NCI-H2107 (cell line): ENCODE measurements around the gene TRAPPC10.
"Not testable (repeated sequence)": the region's sequence is repeated elsewhere in the genome, so short reads cannot be mapped to it uniquely, and the experiment has no call there.

Experiments used
- DNase-seq: peaks from one replicate; lab custom pipeline; 2025; lab: John Stamatoyannopoulos, UW

The TRAPPC10 gene

DNA sequence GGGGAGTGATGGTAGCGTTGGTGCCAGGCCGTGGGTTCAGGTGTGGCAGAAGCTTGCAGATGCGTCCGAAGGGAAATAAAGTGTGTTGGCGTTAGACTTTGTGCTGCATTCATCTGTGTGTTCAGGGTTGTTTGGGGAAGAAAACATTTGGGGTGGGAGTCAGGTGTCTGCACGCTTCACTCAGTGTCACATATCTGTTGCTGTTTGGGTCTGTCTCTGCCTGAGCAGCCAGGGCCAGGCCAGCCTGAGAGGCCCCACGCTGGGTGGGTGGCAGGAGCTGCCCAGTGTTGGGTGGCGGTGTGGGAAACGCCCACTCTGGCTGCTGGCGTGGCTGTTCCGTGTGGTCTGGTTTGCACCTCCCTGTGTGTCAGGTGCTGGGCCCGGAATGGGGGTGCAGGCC, 133.5 kb downstream of the TRAPPC10 start:
- DNase-seq: not testable (repeated sequence)

DNA sequence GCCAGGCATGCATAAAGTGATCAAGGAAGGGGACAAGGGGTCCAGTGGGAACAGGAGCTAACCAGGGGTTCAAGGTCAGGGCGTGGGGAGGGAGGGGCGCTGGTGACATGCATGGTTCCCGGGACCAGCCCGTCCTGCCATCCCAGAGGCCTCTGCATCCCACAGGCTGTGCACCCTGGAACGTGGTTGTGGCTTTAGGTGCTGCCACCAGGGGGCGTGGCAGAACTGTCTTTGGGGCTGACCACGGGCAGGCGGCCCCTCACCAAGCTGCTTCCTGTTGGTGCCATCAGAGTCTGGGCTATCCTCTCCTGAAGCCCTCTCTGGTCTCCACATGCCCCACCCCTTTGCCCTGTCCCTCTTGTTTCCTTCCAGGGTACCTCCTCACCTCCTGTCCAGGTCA, 135.0 kb downstream of the TRAPPC10 start:
- DNase-seq: not testable (repeated sequence)

GRCh38 chr21:44150255-44150654, 138.1 kb downstream of the TRAPPC10 start:
- not testable (repeated sequence) for DNase-seq

GRCh38 chr21:44153214-44153888, 141.2 kb downstream of the TRAPPC10 start:
- not testable (repeated sequence) for DNase-seq

DNA sequence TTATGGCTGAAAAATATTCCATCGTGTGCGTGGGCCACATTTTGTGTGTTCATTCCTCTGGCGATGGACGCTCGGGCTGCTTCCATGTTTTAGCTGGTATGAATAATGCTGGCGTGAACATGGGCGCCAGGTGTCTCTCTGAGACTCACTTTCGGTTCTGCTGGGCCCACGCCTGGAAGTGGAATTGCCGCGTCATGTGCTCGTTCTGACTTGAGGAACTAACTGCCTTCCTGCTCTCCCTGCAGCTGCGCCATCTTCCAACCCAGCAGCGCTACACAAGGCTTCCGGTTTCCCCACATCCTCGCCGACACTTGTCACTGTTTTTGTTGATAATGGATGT, 141.8 kb downstream of the TRAPPC10 start:
- not testable (repeated sequence) for DNase-seq

GRCh38 chr21:44154816-44155230, 142.7 kb downstream of the TRAPPC10 start:
- DNase-seq: not testable (repeated sequence)

DNA sequence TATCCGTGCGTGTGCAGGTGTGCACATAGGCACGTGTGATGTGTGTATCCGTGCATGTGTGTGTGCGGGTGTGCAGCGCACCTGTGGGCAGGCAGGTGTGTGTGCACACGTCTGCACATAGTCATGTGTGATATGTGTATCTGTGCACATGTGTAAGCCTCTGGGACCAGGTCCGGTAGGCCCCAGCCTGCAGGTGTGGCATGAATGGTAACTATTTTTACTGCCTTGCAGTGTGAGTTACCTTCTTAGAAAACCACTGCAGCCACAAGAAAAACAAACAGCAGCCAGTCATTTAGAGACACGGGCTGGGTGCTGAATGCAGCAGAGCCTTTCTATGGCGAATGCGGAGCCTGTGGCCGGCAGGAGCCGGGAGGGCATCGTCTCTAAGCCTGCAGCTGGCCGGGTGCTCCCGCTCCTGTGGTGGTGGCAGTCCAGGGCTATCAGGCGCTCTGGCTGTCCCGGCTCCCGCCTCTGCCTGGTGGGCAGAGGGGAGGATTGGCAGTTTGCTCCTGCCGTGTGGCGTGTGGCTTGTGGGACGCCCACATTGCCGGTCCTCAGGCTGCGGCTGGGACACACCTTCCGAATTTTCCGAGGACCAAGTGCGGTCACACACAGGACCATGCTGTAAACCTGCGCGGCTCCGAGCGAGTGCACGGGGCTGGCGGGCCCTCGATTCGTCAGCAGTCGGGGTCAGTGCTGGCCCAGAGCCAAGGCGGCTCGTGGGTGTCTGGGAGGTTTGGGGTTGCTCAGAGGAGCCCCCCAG, 143.3 kb downstream of the TRAPPC10 start:
- DNase-seq: not testable (repeated sequence)

DNA sequence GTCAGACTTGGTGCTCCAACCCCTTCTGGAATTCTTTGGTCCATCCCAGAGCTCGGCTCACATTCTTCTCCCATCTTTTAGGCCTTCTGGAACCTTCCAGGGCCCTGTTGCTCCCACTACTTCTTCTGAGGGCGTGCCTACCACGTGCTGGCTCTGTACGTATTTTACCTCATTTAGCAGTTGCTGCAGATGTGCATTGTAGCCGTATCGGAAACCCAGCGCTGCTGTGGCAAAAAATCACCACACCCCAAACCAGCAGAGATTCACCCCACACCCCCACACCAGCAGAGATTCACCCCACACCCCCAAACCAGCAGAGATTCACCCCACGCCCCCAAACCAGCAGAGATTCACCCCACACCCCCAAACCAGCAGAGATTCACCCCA, 143.9 kb downstream of the TRAPPC10 start:
- not testable (repeated sequence) for DNase-seq
